ENCODE measurements around the gene MRRF.
"Not testable (repeated sequence)": the region's sequence is repeated elsewhere in the genome, so short reads cannot be mapped to it uniquely, and the experiment has no call there.

Gene MRRF

DNA sequence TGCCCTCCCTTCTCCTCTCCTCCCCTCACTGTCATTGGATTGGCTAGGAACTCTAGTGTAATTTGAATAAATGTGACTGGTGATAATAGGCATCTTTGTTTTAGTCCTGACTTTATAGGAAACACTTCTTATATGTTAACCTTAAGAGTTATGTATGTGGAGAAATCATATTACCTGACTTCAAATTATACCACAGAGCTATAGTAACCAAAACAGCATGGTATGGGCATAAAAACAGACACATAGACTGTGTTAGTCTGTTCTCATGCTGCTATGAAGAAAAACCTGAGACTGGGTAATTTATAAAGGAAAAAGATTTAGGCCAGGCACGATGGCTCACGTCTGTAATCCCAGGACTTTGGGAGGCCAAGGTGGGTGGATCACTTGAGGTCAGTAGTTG, 9.4 kb downstream of the MRRF start:
- no peak for DNase-seq (ENCODE audit: low read depth in 3 of 3, low spot score in 1 of 3)

DNA sequence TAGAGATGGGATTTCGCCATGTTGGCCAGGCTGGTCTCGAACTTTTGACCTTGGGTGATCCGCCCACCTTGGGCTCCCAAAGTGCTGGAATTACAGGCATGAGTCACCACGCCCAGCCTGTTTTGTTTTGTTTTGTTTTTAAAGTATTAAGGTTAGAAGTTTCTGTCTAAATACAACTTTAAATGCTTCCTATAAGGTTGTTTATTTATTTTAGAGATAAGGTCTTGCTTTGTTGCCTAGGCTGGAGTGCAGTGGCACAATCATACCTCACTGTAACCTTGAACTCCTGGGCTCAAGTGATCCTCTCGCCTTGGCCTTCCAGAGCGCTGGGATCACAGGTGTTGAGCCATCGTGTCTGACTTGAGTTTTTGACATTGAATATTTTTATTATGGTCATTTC, 11.4 kb downstream of the MRRF start:
- DNase-seq (ENCODE audit: low read depth in 3 of 3, low spot score in 1 of 3): no peak

- no peak for DNase-seq (ENCODE audit: low read depth in 3 of 3, low spot score in 1 of 3)
Observed at GRCh38 chr9:122277285-122277897, 12.7 kb downstream of the MRRF start.

DNA sequence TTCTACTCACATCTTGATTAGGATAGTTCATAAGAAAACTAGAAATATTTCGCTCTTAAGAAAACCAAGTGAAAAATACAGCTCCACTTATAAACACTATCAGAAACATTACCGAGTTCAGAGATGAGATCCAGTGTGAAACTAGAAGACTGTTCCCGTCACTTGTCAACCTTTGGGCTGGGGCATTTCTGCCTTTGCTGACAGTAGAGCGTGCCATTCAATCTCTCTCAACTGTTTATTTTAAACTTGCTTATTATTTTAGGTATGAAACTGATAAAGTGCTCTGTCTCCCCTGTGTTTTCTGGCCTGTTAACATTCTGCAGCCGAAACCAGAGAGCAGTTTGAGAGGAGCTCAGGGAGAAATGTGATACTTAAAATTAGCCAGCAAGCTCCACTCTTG, 16.7 kb downstream of the MRRF start:
- DNase-seq (ENCODE audit: low read depth in 3 of 3, low spot score in 1 of 3): no peak

- DNase-seq (ENCODE audit: low read depth in 3 of 3, low spot score in 1 of 3): no peak
Observed at GRCh38 chr9:122286764-122287163, 22.1 kb downstream of the MRRF start.

DNA sequence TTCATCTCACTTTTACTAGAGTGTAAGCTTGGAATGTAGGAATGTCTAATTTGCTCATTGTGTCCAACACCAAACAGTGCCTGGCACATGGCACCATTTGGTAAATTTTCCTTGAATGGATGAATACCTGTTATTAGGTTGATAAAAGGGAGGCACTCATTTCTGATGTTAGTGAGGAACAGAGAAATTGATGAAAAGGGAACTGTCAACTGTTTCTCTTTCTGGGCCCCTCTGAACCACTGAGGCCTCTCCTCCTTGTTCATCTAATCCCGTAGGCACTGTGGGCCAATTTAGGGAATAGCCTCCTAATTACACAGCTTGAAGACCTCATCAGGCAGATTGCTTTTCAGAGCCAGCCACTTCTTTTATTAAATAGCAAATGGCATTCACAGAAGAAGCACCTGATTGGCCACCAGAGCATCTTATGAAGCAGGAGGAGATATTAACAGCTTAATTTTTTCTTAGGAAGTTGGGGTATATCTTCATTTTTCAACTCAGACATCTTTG, 22.6 kb downstream of the MRRF start:
- no peak for DNase-seq (ENCODE audit: low read depth in 3 of 3, low spot score in 1 of 3)

- no peak for DNase-seq (ENCODE audit: low read depth in 3 of 3, low spot score in 1 of 3)
Observed at GRCh38 chr9:122291458-122291857, 26.8 kb downstream of the MRRF start.

DNA sequence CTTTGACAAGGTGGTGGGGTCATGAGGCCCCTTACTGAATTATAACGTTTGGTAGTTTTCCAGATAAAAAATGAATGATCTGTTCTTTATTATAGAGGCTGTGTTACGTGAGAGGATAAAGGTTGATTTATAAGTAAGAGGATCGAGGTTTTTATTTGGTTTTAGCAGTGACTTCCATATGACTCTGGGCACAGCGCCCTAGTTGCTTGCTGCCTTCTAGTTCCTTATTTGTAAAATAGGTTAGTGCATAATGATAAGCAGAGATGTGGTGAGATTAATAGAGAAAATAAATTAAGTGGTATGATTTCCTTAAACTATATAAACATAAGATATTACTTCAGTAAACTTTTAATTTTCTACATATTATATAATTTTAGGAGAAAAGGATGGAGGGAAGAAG, 29.8 kb downstream of the MRRF start:
- no peak for DNase-seq (ENCODE audit: low read depth in 3 of 3, low spot score in 1 of 3)

GRCh38 chr9:122297512-122297911, 32.8 kb downstream of the MRRF start:
- no peak for DNase-seq (ENCODE audit: low read depth in 3 of 3, low spot score in 1 of 3)

GRCh38 chr9:122302237-122303093, 37.8 kb downstream of the MRRF start:
- DNase-seq (ENCODE audit: low read depth in 3 of 3, low spot score in 1 of 3): no peak

DNA sequence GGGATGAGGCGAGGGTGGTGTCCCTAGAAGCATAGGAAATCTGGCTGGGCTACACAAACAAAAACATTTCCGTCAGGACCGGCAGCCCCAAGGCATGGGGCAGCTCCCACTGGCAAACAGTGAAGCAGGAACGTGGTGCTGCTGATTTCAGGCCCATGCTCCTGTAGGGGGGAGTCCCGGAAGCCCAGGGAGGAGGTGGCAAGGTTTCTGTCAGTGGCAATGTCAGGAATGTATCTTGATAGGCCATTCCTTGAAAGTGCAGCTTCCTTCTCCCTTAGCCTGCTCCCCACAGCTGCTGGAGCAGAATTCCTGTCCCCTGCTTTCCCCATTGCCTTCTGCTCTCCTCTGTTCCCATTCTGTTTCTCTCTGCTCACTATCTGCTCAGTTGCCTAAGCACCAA, 42.4 kb downstream of the MRRF start:
- DNase-seq (ENCODE audit: low read depth in 3 of 3, low spot score in 1 of 3): no peak

DNA sequence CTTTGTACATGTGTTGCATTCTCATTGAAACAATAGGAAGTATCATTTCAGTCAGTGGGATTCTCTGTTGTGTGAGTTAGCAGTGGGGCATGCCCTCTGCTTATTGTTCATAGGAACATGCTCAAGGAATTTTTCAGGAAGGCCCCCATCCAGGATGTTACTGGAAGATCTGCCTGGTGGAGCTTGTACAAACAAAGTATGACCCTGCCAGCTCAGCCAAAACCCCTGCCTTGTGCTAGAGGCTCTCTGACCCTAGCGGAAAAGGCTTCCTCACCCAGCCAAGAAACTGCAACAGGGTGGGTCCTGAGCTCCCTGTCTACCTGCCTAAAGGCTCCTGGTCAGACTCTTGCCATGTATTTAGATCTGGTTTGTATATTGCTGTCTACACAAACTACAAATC, 43.2 kb downstream of the MRRF start:
- DNase-seq (ENCODE audit: low read depth in 3 of 3, low spot score in 1 of 3): no peak

DNA sequence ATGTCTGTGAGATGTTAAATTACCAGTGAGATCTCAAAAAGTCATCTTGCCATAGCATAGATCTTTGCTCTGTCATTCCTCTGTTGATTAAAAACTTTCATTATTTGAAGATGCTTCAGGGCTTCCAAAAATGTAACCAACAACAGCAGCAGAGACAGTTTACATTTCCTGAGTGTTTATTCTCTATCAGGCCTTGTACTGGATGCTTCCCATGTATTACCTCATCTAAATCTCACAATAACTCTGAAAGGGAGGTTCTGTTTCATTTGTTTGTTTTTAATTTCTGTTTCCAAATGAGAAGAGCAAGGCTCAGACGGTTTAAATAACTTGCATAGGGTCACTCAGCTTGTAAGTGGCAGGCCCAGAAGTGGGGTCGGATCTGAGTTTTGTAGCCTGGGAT, 45.2 kb downstream of the MRRF start:
- DNase-seq (ENCODE audit: low read depth in 3 of 3, low spot score in 1 of 3): no peak

DNA sequence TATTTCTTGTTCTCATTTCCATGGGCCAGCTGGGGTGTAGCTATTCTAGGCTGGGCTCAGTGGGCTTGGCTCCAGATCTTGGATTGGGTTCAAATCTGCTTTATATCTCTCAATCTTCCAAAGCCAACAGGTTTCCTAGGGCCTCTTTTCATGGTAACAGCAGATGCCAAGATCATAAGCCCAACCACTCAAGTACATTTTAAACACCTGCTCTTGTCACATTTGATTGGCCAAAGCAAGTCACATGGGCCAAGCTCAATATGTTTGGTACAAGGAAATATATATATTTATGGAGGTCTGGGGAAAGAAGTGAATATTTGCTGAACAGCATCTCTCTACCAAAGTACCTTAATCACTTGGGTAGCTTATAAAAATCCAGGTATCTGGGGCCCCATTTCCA, 49.5 kb downstream of the MRRF start:
- no peak for DNase-seq (ENCODE audit: low read depth in 3 of 3, low spot score in 1 of 3)

- no peak for DNase-seq (ENCODE audit: low read depth in 3 of 3, low spot score in 1 of 3)
Observed at GRCh38 chr9:122315534-122315933, 50.9 kb downstream of the MRRF start.

- DNase-seq (ENCODE audit: low read depth in 3 of 3, low spot score in 1 of 3): no peak
Observed at GRCh38 chr9:122318284-122318683, 53.6 kb downstream of the MRRF start.

DNA sequence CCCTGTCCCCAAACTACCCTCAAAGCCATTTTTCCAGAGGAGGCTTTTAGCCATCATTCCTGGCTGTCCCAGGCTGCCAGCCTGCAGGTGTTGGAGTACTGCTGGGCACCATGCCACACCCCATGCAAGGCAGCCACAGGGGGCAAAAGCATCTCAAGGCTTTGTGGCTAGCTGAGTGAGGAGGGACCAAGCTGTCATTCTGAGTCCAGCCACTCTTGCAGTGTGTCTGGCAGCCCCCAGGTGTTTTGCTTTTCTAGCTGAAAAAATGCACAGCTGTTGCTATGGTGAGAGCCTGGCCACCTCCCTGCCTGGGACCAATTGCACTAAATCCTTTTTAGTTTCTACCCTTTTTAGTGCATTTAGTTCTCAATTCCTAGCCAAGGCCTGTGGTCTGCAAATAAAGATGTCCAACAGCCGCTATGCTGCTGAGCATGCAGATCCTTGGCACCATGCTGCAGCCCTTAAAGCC, 55.8 kb downstream of the MRRF start:
- no peak for DNase-seq (ENCODE audit: low read depth in 3 of 3, low spot score in 1 of 3)

DNA sequence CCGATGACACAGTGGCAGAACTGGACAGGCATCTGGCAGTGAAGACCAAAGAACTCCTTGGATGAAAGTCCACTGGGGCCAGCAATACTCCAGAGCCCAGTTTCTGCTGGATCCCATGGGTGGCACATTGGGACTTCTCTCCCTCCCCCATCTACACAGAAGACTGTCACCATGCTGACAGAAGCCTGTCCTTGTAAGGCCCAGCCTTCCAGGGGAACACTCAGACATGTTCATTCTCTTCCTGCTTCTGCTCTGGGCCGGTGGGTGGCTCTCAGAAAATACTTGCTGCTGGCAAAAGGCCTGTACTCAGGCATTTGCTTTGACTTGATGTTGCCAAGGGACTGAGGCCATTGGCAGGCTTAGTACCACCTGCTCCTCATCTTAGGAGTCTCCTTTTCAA, 57.9 kb downstream of the MRRF start:
- no peak for DNase-seq (ENCODE audit: low read depth in 3 of 3, low spot score in 1 of 3)

- DNase-seq (ENCODE audit: low read depth in 3 of 3, low spot score in 1 of 3): not testable (repeated sequence)
Observed at GRCh38 chr9:122324665-122325064, 60.0 kb downstream of the MRRF start.

DNA sequence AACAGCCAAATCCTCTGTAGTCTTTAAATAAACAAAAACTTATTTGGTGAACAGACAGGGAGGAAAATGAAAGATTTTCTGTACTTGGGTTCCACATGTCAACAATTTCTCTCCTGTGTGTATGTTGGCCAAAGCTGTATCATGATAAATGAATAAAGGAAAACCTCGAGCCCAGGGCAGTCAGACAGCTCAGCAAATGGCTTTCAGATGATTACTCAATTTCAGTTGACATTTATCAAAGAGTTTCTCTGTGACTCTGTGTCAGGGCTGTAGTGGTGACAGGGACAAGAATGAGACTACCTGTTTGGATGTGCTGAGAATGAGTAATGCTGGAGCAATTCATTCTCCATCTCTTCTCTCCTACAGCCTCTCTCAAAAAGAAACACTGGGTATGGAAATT, 60.4 kb downstream of the MRRF start:
- no peak for DNase-seq (ENCODE audit: low read depth in 3 of 3, low spot score in 1 of 3)

DNA sequence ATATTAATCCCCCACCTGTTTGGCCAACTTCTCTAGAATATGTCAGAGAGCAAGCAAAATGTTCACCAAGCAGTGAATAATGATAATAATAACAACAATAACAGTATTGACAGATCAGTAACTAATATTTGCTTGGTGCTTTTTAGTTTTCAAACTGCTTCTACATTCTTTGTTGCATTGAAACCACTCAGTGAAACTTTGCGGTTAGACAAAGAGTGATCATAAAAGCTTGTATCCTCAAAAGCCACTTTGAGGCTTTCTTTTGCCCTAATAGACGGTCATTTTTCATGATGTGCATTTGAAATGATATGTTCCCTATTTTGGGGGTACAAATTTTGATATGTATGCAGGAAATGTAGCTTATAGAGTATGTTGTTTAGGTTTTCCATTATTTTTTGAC, 62.5 kb downstream of the MRRF start:
- DNase-seq (ENCODE audit: low read depth in 3 of 3, low spot score in 1 of 3): no peak

DNA sequence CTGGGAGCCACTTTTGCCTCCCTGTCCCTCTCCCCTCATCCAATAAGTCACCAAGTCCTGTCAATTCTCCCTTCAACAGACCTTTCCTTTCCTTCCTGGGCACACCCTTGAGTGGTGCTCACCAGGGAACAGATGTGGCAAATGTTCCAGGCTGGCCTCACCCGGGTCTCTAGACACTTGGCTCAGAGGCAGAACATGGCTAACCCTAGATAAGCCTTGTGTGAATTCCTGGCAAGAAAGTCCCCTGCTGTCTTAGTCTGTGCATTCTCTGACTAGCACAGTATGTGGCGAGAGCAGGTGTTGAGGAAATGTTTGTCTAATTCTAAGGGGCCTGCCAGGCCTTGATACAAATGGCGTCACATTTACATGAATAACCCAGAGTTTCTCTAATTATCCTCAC, 64.9 kb downstream of the MRRF start:
- DNase-seq (ENCODE audit: low read depth in 3 of 3, low spot score in 1 of 3): no peak

DNA sequence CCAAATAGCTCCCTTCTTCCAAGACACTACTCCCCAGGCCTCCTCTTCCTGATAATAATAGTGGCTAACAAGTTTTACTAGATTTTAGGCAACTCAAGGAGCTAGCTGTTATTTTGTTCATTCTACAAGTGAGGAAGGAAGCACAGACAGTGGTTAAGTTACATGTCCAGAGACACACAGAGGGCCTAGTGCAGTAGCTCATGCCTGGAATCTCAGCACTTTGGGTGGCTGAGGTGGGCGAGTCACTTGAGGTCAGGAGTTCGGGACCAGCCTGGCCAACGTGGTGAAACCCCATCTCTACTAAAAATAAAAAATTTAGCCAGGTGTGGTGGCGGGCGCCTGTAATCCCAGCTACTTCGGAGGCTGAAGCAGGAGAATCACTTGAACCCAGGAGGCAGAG, 65.8 kb downstream of the MRRF start:
- not testable (repeated sequence) for DNase-seq (ENCODE audit: low read depth in 3 of 3, low spot score in 1 of 3)
